Measurements from ENCODE around the gene PRKCQ. TPM values are rescaled to one million over a fixed set of nuclear protein-coding genes. Genes with fewer than 3 reads are reported as not detected.

Gene PRKCQ
- total and polyA plus RNA-seq, 4 donors, result 0.13 to 3.3 (median 0.45) TPM

GRCh38 chr10:6591668-6592067 is 11.6 kb upstream of the PRKCQ start:
- Histone ChIP-seq H3K4me3 (ENCODE audit: low read depth in 1 of 3, low read length in 3 of 3) (no peak overlapping the region), H3K36me3 (ENCODE audit: control insufficient read depth in 4 of 4, insufficient read depth in 3 of 4, low read depth in 1 of 4, low read length in 3 of 4) (no peaks in the 10 kb centered on the region), H3K9me3 (ENCODE audit: control insufficient read depth in 4 of 4, low read length in 3 of 4) (no peaks in the 10 kb centered on the region), H3K9ac (ENCODE audit: low read depth in 1 of 2, low read length in 2 of 2) (no peak overlapping the region), H3K27ac (ENCODE audit: low read depth in 1 of 2, low read length in 2 of 2) (no peak overlapping the region), H3K4me1 (ENCODE audit: control insufficient read depth in 4 of 4, insufficient read depth in 4 of 4, low read length in 3 of 4) (no peaks in the 10 kb centered on the region), H3K27me3 (ENCODE audit: control insufficient read depth in 4 of 4, insufficient read depth in 4 of 4, low read length in 3 of 4) (peaks cover 0 to 3% (median 0%) of the 10 kb centered on the region in 4 donors)
- DNase-seq (ENCODE audit: low spot score), result no peak
- TF ChIP-seq TAF1 (conservative IDR thresholded peaks at IDR 0.05), result no peak
- no peak for TF ChIP-seq GABPA (IDR thresholded peaks at IDR 0.05 in 1 of 2, conservative IDR thresholded peaks at IDR 0.05 in 1 of 2)
- TF ChIP-seq YY1 (IDR thresholded peaks at IDR 0.05), result no peak
- TF ChIP-seq EGR1 (IDR thresholded peaks at IDR 0.05; ENCODE audit: low read depth in 2 of 2), result no peak
- no peak for TF ChIP-seq MAX (IDR thresholded peaks at IDR 0.05)
- TF ChIP-seq FOXA1 (IDR thresholded peaks at IDR 0.05), result no peak
- no peak for TF ChIP-seq SP1 (IDR thresholded peaks at IDR 0.05)
- TF ChIP-seq JUND (IDR thresholded peaks at IDR 0.05), result no peak
- TF ChIP-seq HNF4G (IDR thresholded peaks at IDR 0.05), result no peak
- TF ChIP-seq FOXA2 (IDR thresholded peaks at IDR 0.05), result no peak
- no peak for TF ChIP-seq ATF3 (IDR thresholded peaks at IDR 0.05)
- TF ChIP-seq ZBTB33 (IDR thresholded peaks at IDR 0.05), result no peak
- no peak for TF ChIP-seq RXRA (IDR thresholded peaks at IDR 0.05)
- TF ChIP-seq RAD21 (IDR thresholded peaks at IDR 0.05), result no peak
- 61% methylated on average over 2 of the region's 2 CpGs for WGBS

GRCh38 chr10:6590100-6590499 is 10.0 kb upstream of the PRKCQ start:
- Histone ChIP-seq H3K9me3 (ENCODE audit: control insufficient read depth in 4 of 4, low read length in 3 of 4) (no peaks in the 10 kb centered on the region), H3K27ac (ENCODE audit: low read depth in 1 of 2, low read length in 2 of 2) (no peak overlapping the region), H3K4me3 (ENCODE audit: low read depth in 1 of 3, low read length in 3 of 3) (no peak overlapping the region), H3K27me3 (ENCODE audit: control insufficient read depth in 4 of 4, insufficient read depth in 4 of 4, low read length in 3 of 4) (peaks cover 0 to 3% (median 0%) of the 10 kb centered on the region in 4 donors), H3K36me3 (ENCODE audit: control insufficient read depth in 4 of 4, insufficient read depth in 3 of 4, low read depth in 1 of 4, low read length in 3 of 4) (no peaks in the 10 kb centered on the region), H3K9ac (ENCODE audit: low read depth in 1 of 2, low read length in 2 of 2) (no peak overlapping the region), H3K4me1 (ENCODE audit: control insufficient read depth in 4 of 4, insufficient read depth in 4 of 4, low read length in 3 of 4) (no peaks in the 10 kb centered on the region)
- TF ChIP-seq HNF4G (IDR thresholded peaks at IDR 0.05) (no peak), RAD21 (IDR thresholded peaks at IDR 0.05) (no peak), REST (IDR thresholded peaks at IDR 0.05) (no peak), ZBTB33 (IDR thresholded peaks at IDR 0.05) (no peak), MAX (IDR thresholded peaks at IDR 0.05) (no peak), NR2F2 (IDR thresholded peaks at IDR 0.05) (no peak), EGR1 (IDR thresholded peaks at IDR 0.05; ENCODE audit: low read depth in 2 of 2) (no peak), RXRA (IDR thresholded peaks at IDR 0.05) (no peak), YY1 (IDR thresholded peaks at IDR 0.05) (no peak), FOXA1 (IDR thresholded peaks at IDR 0.05) (no peak), ATF3 (IDR thresholded peaks at IDR 0.05) (no peak), TAF1 (conservative IDR thresholded peaks at IDR 0.05) (no peak), GABPA (IDR thresholded peaks at IDR 0.05 in 1 of 2, conservative IDR thresholded peaks at IDR 0.05 in 1 of 2) (no peak), JUND (IDR thresholded peaks at IDR 0.05) (no peak), FOXA2 (IDR thresholded peaks at IDR 0.05) (no peak), HNF4A (conservative IDR thresholded peaks at IDR 0.05) (no peak), CTCF (IDR thresholded peaks at IDR 0.05; ENCODE audit: low read depth, low read length, missing input control) (no peak)
- DNase-seq (ENCODE audit: low spot score), result no peak
- WGBS, result 85% methylated on average over 4 of the region's 4 CpGs

Data from liver (tissue), 9 donors.